Body of pancreas (tissue), 4 donors: ENCODE results near the gene TRMT6.

Source experiments
- POLR2A ChIP-seq, 3 donors: fragments of 450-650 bp; IDR thresholded peaks; one replicate each; pipeline ENCODE4 v1.6.1; 2016; ENCODE audit warnings: antibody characterized with exemption in 3 of 3, mild to moderate bottlenecking in 2 of 3
- TF ChIP-seq, protein P1 (sequence below), 7 experiments: fragments of 450-650 bp in 4 of 7; fragments of 200-600 bp in 3 of 7; sonication (generic) in 3 of 7; IDR thresholded peaks; one replicate each; pipeline ENCODE4 v1.5.1; 2016 to 2019; ENCODE audit warnings: antibody characterized with exemption in 7 of 7

DNA sequence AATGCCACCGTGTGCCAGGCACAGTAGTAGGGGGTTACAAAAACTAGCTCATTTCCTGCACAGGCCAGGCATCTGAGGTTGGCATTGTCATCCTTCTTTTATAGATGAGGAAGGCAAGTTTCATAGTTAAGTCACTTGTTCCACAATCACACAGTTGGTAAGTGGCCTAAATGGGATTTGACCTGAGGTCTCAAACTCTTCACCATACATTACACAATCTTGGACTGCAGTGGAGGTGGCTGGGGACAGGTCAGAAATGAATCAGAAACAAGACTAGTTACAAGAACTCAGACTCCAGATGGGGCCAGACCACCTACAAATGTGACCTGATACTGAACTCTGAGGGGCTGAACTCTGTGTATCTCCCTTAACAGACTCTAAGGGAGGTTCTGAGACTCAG, 49.4 kb downstream of the TRMT6 start:
- TF ChIP-seq, protein P1, sequence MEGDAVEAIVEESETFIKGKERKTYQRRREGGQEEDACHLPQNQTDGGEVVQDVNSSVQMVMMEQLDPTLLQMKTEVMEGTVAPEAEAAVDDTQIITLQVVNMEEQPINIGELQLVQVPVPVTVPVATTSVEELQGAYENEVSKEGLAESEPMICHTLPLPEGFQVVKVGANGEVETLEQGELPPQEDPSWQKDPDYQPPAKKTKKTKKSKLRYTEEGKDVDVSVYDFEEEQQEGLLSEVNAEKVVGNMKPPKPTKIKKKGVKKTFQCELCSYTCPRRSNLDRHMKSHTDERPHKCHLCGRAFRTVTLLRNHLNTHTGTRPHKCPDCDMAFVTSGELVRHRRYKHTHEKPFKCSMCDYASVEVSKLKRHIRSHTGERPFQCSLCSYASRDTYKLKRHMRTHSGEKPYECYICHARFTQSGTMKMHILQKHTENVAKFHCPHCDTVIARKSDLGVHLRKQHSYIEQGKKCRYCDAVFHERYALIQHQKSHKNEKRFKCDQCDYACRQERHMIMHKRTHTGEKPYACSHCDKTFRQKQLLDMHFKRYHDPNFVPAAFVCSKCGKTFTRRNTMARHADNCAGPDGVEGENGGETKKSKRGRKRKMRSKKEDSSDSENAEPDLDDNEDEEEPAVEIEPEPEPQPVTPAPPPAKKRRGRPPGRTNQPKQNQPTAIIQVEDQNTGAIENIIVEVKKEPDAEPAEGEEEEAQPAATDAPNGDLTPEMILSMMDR (IDR thresholded peaks at IDR 0.05): no peak
- no peak for TF ChIP-seq POLR2A (IDR thresholded peaks at IDR 0.05)
